GM23338 (cell line): Measurements from ENCODE around the gene TMEM132D. TPM values are rescaled to one million over a fixed set of nuclear protein-coding genes. Genes with fewer than 3 reads are reported as not detected.
"Not testable (repeated sequence)": the region's sequence is repeated elsewhere in the genome, so short reads cannot be mapped to it uniquely, and the experiment has no call there.

ENCODE experiments used
- ATAC-seq: fragments of 200-7000 bp; cut with Tn5 transposase; 3 replicates; pipeline ENCODE4 v1.9.1; 2020
- DNase-seq: peaks from one replicate; pipeline ENCODE4 v3.0.0-alpha.2; 2015; ENCODE audit warnings: low spot score
- H2AFZ ChIP-seq: fragments of 200-600 bp; sonication (generic); 2 replicates; pipeline ENCODE4 v1.8.0; 2016; ENCODE audit warnings: antibody characterized with exemption, mild to moderate bottlenecking, moderate library complexity
- H3F3A ChIP-seq: fragments of 200-600 bp; sonication (generic); replicated peaks from 2 replicates; pipeline ENCODE4 v1.8.0; 2017; ENCODE audit warnings: antibody characterized with exemption, mixed run types, low read depth
- H3K27ac ChIP-seq: fragments of 200-600 bp; sonication (generic); 2 replicates; pipeline ENCODE4 v1.6.1; 2016; ENCODE audit warnings: low read depth
- H3K27me3 ChIP-seq: fragments of 200-600 bp; sonication (generic); 2 replicates; pipeline ENCODE4 v1.8.0; 2016; ENCODE audit warnings: mild to moderate bottlenecking, mixed run types, moderate library complexity; ENCODE audit not compliant: insufficient read depth
- H3K36me3 ChIP-seq: fragments of 200-600 bp; sonication (generic); 2 replicates; pipeline ENCODE4 v1.8.0; 2016; ENCODE audit warnings: mild to moderate bottlenecking; ENCODE audit not compliant: insufficient read depth
- H3K4me1 ChIP-seq: fragments of 200-600 bp; sonication (generic); 2 replicates; pipeline ENCODE4 v1.8.0; 2016; ENCODE audit warnings: mild to moderate bottlenecking, moderate library complexity; ENCODE audit not compliant: insufficient read depth
- H3K4me2 ChIP-seq: fragments of 200-600 bp; sonication (generic); 2 replicates; pipeline ENCODE4 v1.7.1; 2017; ENCODE audit warnings: mixed run types
- H3K4me3 ChIP-seq: fragments of 200-600 bp; sonication (generic); 2 replicates; pipeline ENCODE4 v1.6.1; 2016; ENCODE audit warnings: mixed run types
- H3K79me2 ChIP-seq: fragments of 200-600 bp; sonication (generic); replicated peaks from 2 replicates; pipeline ENCODE4 v1.8.0; 2017; ENCODE audit warnings: mild to moderate bottlenecking; ENCODE audit not compliant: insufficient read depth
- H3K9me2 ChIP-seq: fragments of 200-600 bp; sonication (generic); 2 replicates; pipeline ENCODE4 v1.8.0; 2017; ENCODE audit not compliant: insufficient read depth
- H4K20me1 ChIP-seq: fragments of 200-600 bp; sonication (generic); replicated peaks from 2 replicates; pipeline ENCODE4 v1.8.0; 2017; ENCODE audit warnings: mild to moderate bottlenecking; ENCODE audit not compliant: insufficient read depth
- H3K27ac Mint-ChIP-seq: 2 replicates; pipeline ENCODE4 v1.8.0; 2020; ENCODE audit warnings: inconsistent platforms, mild to moderate bottlenecking, moderate library complexity, mixed read lengths
- H3K27me3 Mint-ChIP-seq: 3 replicates; pipeline ENCODE4 v1.8.0; 2022; ENCODE audit warnings: low read depth, mild to moderate bottlenecking, moderate library complexity, mixed read lengths, inconsistent platforms; ENCODE audit not compliant: insufficient read depth, poor library complexity
- H3K36me3 Mint-ChIP-seq: 3 replicates; pipeline ENCODE4 v1.8.0; 2021; ENCODE audit warnings: low read depth, mild to moderate bottlenecking, inconsistent platforms, moderate library complexity, mixed read lengths
- H3K4me1 Mint-ChIP-seq: 3 replicates; pipeline ENCODE4 v1.8.0; 2020; ENCODE audit warnings: mild to moderate bottlenecking, inconsistent platforms, mixed read lengths
- H3K4me3 Mint-ChIP-seq: 3 replicates; pipeline ENCODE4 v1.8.0; 2021; ENCODE audit warnings: moderate library complexity, mild to moderate bottlenecking, inconsistent platforms, mixed read lengths
- H3K9me3 Mint-ChIP-seq: 3 replicates; pipeline ENCODE4 v1.8.0; 2020; ENCODE audit warnings: moderate library complexity, mild to moderate bottlenecking, inconsistent platforms, mixed read lengths
- CREB1 ChIP-seq: fragments of 250-450 bp; sonication (Bioruptor Pico); IDR thresholded peaks from 2 replicates; pipeline ENCODE4 v1.5.0; 2020; ENCODE audit warnings: low read depth, mild to moderate bottlenecking, moderate library complexity
- EZH2 ChIP-seq: fragments of 200-600 bp; sonication (generic); IDR thresholded peaks from one replicate; pipeline ENCODE4 v1.8.0; 2017; ENCODE audit warnings: antibody characterized with exemption, mild to moderate bottlenecking, low read depth; ENCODE audit not compliant: unreplicated experiment
- JUNB ChIP-seq: IDR thresholded peaks from one replicate; pipeline ENCODE4 v1.6.1; 2016; ENCODE audit warnings: antibody characterized with exemption; ENCODE audit not compliant: unreplicated experiment
- POLR2AphosphoS5 ChIP-seq: IDR thresholded peaks from 2 replicates; pipeline ENCODE4 v1.6.1; 2016; ENCODE audit warnings: antibody characterized with exemption, low read depth
- ZNF462 ChIP-seq: fragments of 250-450 bp; sonication (Bioruptor Pico); IDR thresholded peaks from 2 replicates; pipeline ENCODE4 v1.5.0; 2020; ENCODE audit warnings: mild to moderate bottlenecking, moderate library complexity
- polyA plus RNA-seq: library from polyadenylated mRNA; unstranded; fragments of >200 nt; fragmentation: Nextera tagmentation; extraction: Ambion mirVana; gene quantifications from 2 replicates; pipeline ENCODE4 v1.2.1, GENCODE V29; 2016
- total RNA-seq: library from RNA; depleted of rRNA; stranded (reverse); fragments of >200 nt; shearing (Covaris generic); gene quantifications from 2 replicates; pipeline ENCODE4 v1.2.3, GENCODE V29; 2014
- TF ChIP-seq, protein P1 (sequence below): IDR thresholded peaks from one replicate; pipeline ENCODE4 v1.6.1; 2018; ENCODE audit warnings: antibody characterized with exemption; ENCODE audit not compliant: unreplicated experiment

Gene TMEM132D
- total and polyA plus RNA-seq, 2 experiments from 2014 or later: 0.44 to 5.3 TPM

- peak; percentile 80 for DNase-seq
- Histone ChIP-seq H3K4me1 (no peaks in the 10 kb centered on the region), H3K79me2 (no peaks in the 10 kb centered on the region), H2AFZ (no peak overlapping the region), H3F3A (no peaks in the 10 kb centered on the region), H3K27me3 (no peaks in the 10 kb centered on the region), H3K4me3 (no peak overlapping the region), H3K36me3 (no peaks in the 10 kb centered on the region), H3K9me2 (no peaks in the 10 kb centered on the region), H4K20me1 (no peaks in the 10 kb centered on the region), H3K27ac (no peak overlapping the region), H3K4me2 (no peak overlapping the region)
- H3K27ac Mint-ChIP-seq: no peak overlapping the region
- H3K4me3 Mint-ChIP-seq: no peak overlapping the region
- H3K36me3 Mint-ChIP-seq: peaks cover 14% of the 10 kb centered on the region; the same call in 2 of the 3 replicates
- TF ChIP-seq JUNB: no peak
- TF ChIP-seq, protein P1, sequence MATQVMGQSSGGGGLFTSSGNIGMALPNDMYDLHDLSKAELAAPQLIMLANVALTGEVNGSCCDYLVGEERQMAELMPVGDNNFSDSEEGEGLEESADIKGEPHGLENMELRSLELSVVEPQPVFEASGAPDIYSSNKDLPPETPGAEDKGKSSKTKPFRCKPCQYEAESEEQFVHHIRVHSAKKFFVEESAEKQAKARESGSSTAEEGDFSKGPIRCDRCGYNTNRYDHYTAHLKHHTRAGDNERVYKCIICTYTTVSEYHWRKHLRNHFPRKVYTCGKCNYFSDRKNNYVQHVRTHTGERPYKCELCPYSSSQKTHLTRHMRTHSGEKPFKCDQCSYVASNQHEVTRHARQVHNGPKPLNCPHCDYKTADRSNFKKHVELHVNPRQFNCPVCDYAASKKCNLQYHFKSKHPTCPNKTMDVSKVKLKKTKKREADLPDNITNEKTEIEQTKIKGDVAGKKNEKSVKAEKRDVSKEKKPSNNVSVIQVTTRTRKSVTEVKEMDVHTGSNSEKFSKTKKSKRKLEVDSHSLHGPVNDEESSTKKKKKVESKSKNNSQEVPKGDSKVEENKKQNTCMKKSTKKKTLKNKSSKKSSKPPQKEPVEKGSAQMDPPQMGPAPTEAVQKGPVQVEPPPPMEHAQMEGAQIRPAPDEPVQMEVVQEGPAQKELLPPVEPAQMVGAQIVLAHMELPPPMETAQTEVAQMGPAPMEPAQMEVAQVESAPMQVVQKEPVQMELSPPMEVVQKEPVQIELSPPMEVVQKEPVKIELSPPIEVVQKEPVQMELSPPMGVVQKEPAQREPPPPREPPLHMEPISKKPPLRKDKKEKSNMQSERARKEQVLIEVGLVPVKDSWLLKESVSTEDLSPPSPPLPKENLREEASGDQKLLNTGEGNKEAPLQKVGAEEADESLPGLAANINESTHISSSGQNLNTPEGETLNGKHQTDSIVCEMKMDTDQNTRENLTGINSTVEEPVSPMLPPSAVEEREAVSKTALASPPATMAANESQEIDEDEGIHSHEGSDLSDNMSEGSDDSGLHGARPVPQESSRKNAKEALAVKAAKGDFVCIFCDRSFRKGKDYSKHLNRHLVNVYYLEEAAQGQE: peak; percentile 83
- TF ChIP-seq CREB1 (CRISPR knock-in tag): no peak
- no peak for TF ChIP-seq POLR2AphosphoS5
- no peak for TF ChIP-seq EZH2
- peaks cover 94% of the 10 kb centered on the region for H3K9me3 Mint-ChIP-seq
- no peaks in the 10 kb centered on the region for H3K4me1 Mint-ChIP-seq
- ATAC-seq: no peak
- peaks cover 1% of the 10 kb centered on the region for H3K27me3 Mint-ChIP-seq
Measured at GRCh38 chr12:129049917-129050316, 853.9 kb downstream of the TMEM132D start.

GRCh38 chr12:129043334-129043733 lies 860.5 kb downstream of the TMEM132D start:
- not testable (repeated sequence) for H2AFZ ChIP-seq, H3K9me2 ChIP-seq, H3F3A ChIP-seq, H3K27me3 ChIP-seq, H3K4me3 ChIP-seq, H3K4me3 Mint-ChIP-seq, ATAC-seq, H3K4me1 ChIP-seq, H3K79me2 ChIP-seq, H3K27ac ChIP-seq, H3K27me3 Mint-ChIP-seq, H3K4me1 Mint-ChIP-seq, DNase-seq, H3K36me3 ChIP-seq, H3K4me2 ChIP-seq, H3K27ac Mint-ChIP-seq, H4K20me1 ChIP-seq
- Mint-ChIP-seq H3K36me3 (peaks cover 29% of the 10 kb centered on the region), H3K9me3 (peaks cover 85% of the 10 kb centered on the region)

GRCh38 chr12:129036135-129036534 lies 867.7 kb downstream of the TMEM132D start:
- DNase-seq (no peak), ATAC-seq (no peak)
- no peak overlapping the region for H3K27ac ChIP-seq
- H3K27me3 ChIP-seq: no peaks in the 10 kb centered on the region
- H3K9me2 ChIP-seq: no peaks in the 10 kb centered on the region
- no peak overlapping the region for H2AFZ ChIP-seq
- Mint-ChIP-seq H3K4me1 (no peaks in the 10 kb centered on the region), H3K27me3 (peaks cover 5% of the 10 kb centered on the region), H3K27ac (no peak overlapping the region), H3K4me3 (no peak overlapping the region; the same call in 2 of the 3 replicates), H3K36me3 (peaks cover 28% of the 10 kb centered on the region), H3K9me3 (peaks cover 87% of the 10 kb centered on the region)
- no peaks in the 10 kb centered on the region for H3K4me1 ChIP-seq
- no peaks in the 10 kb centered on the region for H4K20me1 ChIP-seq
- H3K4me2 ChIP-seq: no peak overlapping the region
- H3F3A ChIP-seq: no peaks in the 10 kb centered on the region
- no peaks in the 10 kb centered on the region for H3K79me2 ChIP-seq
- H3K36me3 ChIP-seq: no peaks in the 10 kb centered on the region
- H3K4me3 ChIP-seq: no peak overlapping the region
- TF ChIP-seq CREB1 (CRISPR knock-in tag): no peak
- TF ChIP-seq ZNF462 (CRISPR knock-in tag): no peak
